CD14-positive monocyte (primary cell): ENCODE measurements around the gene OBSCN. TPM values are rescaled to one million over a fixed set of nuclear protein-coding genes. Genes with fewer than 3 reads are reported as not detected.

Experiments
- DNase-seq, 3 donors: peaks; one replicate each; pipeline ENCODE4 v3.0.0-alpha.2; 2011 to 2022
- H2AFZ ChIP-seq: 2 replicates; pipeline ENCODE4 v1.6.0; 2012; ENCODE audit warnings: mild to moderate bottlenecking, low read depth, low read length, inconsistent platforms; ENCODE audit not compliant: insufficient read depth, poor library complexity, severe bottlenecking
- H3K27ac ChIP-seq, 2 donors: 1 replicate in 1 of 2; 2 replicates in 1 of 2; pipeline ENCODE4 v1.5.1; 2012 to 2013; ENCODE audit warnings: low read length in 2 of 2, control low read depth in 1 of 2, inconsistent platforms in 1 of 2, low read depth in 1 of 2, mild to moderate bottlenecking in 1 of 2
- H3K27me3 ChIP-seq, 2 donors: one replicate each; pipeline versions ENCODE4 v1.6.0 to v1.6.1; 2011 to 2013; ENCODE audit warnings: low read length in 2 of 2; ENCODE audit not compliant: control insufficient read depth in 2 of 2, insufficient read depth in 2 of 2
- H3K36me3 ChIP-seq, 2 donors: replicated peaks in 1 of 2; 1 replicate in 1 of 2; 2 replicates in 1 of 2; pipeline versions ENCODE4 v1.5.1 to v1.6.1; 2012 to 2013; ENCODE audit warnings: low read length in 2 of 2, control low read depth in 1 of 2, inconsistent platforms in 1 of 2, mild to moderate bottlenecking in 1 of 2; ENCODE audit not compliant: insufficient read depth in 2 of 2, control insufficient read depth in 1 of 2
- H3K4me1 ChIP-seq, 2 donors: 1 replicate in 1 of 2; 2 replicates in 1 of 2; pipeline versions ENCODE4 v1.5.1 to v1.6.1; 2012 to 2013; ENCODE audit warnings: low read length in 2 of 2, control low read depth in 1 of 2, inconsistent platforms in 1 of 2, mild to moderate bottlenecking in 1 of 2, moderate library complexity in 1 of 2; ENCODE audit not compliant: insufficient read depth in 2 of 2, control insufficient read depth in 1 of 2
- H3K4me2 ChIP-seq: replicated peaks from 2 replicates; pipeline ENCODE3; 2012; ENCODE audit warnings: low read length, moderate library complexity, mild to moderate bottlenecking; ENCODE audit not compliant: poor library complexity, severe bottlenecking; ENCODE audit errors: extremely low read depth
- H3K4me3 ChIP-seq, 3 experiments: fragments of 200-600 bp in 1 of 3; sonication (generic) in 1 of 3; replicated peaks in 1 of 3; 1 replicate in 2 of 3; 2 replicates in 1 of 3; pipeline ENCODE4 v1.5.1; 2011 to 2013; ENCODE audit warnings: low read length in 3 of 3, mild to moderate bottlenecking in 3 of 3, control low read depth in 2 of 3, low read depth in 2 of 3, inconsistent platforms in 1 of 3, moderate library complexity in 1 of 3
- H3K79me2 ChIP-seq: 2 replicates; pipeline ENCODE4 v1.6.0; 2012; ENCODE audit warnings: mild to moderate bottlenecking, control low read depth, inconsistent platforms, low read length, moderate library complexity; ENCODE audit not compliant: insufficient read depth
- H3K9ac ChIP-seq: 2 replicates; pipeline ENCODE4 v1.6.0; 2017; ENCODE audit warnings: low read length, mild to moderate bottlenecking; ENCODE audit not compliant: insufficient read depth, poor library complexity, severe bottlenecking
- H3K9me3 ChIP-seq, 2 donors: replicated peaks in 1 of 2; 1 replicate in 1 of 2; 2 replicates in 1 of 2; pipeline versions ENCODE4 v1.5.1 to v1.6.1; 2012 to 2013; ENCODE audit warnings: low read length in 2 of 2, control low read depth in 1 of 2; ENCODE audit not compliant: control insufficient read depth in 1 of 2, insufficient read depth in 1 of 2
- H4K20me1 ChIP-seq: 2 replicates; pipeline ENCODE4 v1.6.0; 2012; ENCODE audit warnings: mild to moderate bottlenecking, low read length, control low read depth, moderate library complexity; ENCODE audit not compliant: insufficient read depth
- H3K27ac Mint-ChIP-seq, 7 donors: one replicate each; pipeline ENCODE4 v1.8.0; 2020; ENCODE audit warnings: mild to moderate bottlenecking in 7 of 7, mixed read lengths in 7 of 7, moderate library complexity in 6 of 7, inconsistent platforms in 2 of 7
- H3K27me3 Mint-ChIP-seq, 3 donors: one replicate each; pipeline ENCODE4 v1.8.0; 2021 to 2022; ENCODE audit warnings: low read depth in 3 of 3, mild to moderate bottlenecking in 3 of 3, mixed read lengths in 3 of 3, moderate library complexity in 3 of 3, inconsistent platforms in 1 of 3
- H3K36me3 Mint-ChIP-seq, 2 donors: one replicate each; pipeline ENCODE4 v1.8.0; 2020; ENCODE audit warnings: mixed read lengths in 2 of 2, inconsistent platforms in 1 of 2, mild to moderate bottlenecking in 1 of 2
- H3K4me1 Mint-ChIP-seq: one replicate; pipeline ENCODE4 v1.8.0; 2020; ENCODE audit warnings: mild to moderate bottlenecking, mixed read lengths
- H3K4me3 Mint-ChIP-seq, 2 donors: one replicate each; pipeline ENCODE4 v1.8.0; 2020; ENCODE audit warnings: mild to moderate bottlenecking in 2 of 2, mixed read lengths in 2 of 2, moderate library complexity in 1 of 2
- H3K9me3 Mint-ChIP-seq, 7 donors: one replicate each; pipeline ENCODE4 v1.8.0; 2020 to 2022; ENCODE audit warnings: mixed read lengths in 7 of 7, mild to moderate bottlenecking in 6 of 7, moderate library complexity in 6 of 7, inconsistent platforms in 2 of 7
- WGBS: methylation state at CpG from one replicate; pipeline ENCODE4 v1.1.5; 2013; ENCODE audit warnings: missing lambda C conversion rate; ENCODE audit not compliant: insufficient coverage; 5-methylcytosine and 5-hydroxymethylcytosine counted together
- intact Hi-C, 2 donors: fragments of 100-400 bp; cut with micrococcal nuclease; formaldehyde crosslinking; loops; one replicate each; pipeline versions ENCODE4 v1.15.0 to v1.15.1; 2023
- polyA plus RNA-seq, 3 donors: library from polyadenylated mRNA; depleted of rRNA in 1 of 3; unstranded in 2 of 3; stranded (reverse) in 1 of 3; fragments of 300-500 nt in 2 of 3; fragments of >200 nt in 1 of 3; fragmentation: Illumina TruSeq in 2 of 3; gene quantifications; 1 replicate in 2 of 3; 2 replicates in 1 of 3; pipeline ENCODE4 v1.2.3, GENCODE V29; 2012 to 2021
- TF ChIP-seq, protein P1 (sequence below): fragments of 200-600 bp; IDR thresholded peaks from one replicate; pipeline ENCODE4 v1.8.0; 2022; ENCODE audit warnings: antibody characterized with exemption, mild to moderate bottlenecking

The OBSCN gene
- polyA plus RNA-seq, 3 donors = 0.57 to 1.5 (median 0.76) TPM

GRCh38 chr1:228216371-228217320, 8.8 kb downstream of the OBSCN start:
- TF ChIP-seq, protein P1, sequence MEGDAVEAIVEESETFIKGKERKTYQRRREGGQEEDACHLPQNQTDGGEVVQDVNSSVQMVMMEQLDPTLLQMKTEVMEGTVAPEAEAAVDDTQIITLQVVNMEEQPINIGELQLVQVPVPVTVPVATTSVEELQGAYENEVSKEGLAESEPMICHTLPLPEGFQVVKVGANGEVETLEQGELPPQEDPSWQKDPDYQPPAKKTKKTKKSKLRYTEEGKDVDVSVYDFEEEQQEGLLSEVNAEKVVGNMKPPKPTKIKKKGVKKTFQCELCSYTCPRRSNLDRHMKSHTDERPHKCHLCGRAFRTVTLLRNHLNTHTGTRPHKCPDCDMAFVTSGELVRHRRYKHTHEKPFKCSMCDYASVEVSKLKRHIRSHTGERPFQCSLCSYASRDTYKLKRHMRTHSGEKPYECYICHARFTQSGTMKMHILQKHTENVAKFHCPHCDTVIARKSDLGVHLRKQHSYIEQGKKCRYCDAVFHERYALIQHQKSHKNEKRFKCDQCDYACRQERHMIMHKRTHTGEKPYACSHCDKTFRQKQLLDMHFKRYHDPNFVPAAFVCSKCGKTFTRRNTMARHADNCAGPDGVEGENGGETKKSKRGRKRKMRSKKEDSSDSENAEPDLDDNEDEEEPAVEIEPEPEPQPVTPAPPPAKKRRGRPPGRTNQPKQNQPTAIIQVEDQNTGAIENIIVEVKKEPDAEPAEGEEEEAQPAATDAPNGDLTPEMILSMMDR = no peak
- Mint-ChIP-seq H3K4me1 (peaks cover 6% of the 10 kb centered on the region), H3K4me3 (no peak overlapping the region), H3K27ac (no peak overlapping the region), H3K36me3 (no peaks in the 10 kb centered on the region), H3K9me3 (peaks cover 0 to 3% (median 0%) of the 10 kb centered on the region in 7 donors), H3K27me3 (peaks cover 7 to 23% (median 18%) of the 10 kb centered on the region in 3 donors)
- Histone ChIP-seq H3K4me1 (peaks cover 6 to 16% of the 10 kb centered on the region in 2 donors), H3K4me3 (no peak overlapping the region), H2AFZ (no peak overlapping the region), H3K9me3 (no peaks in the 10 kb centered on the region), H4K20me1 (no peaks in the 10 kb centered on the region), H3K79me2 (no peaks in the 10 kb centered on the region), H3K4me2 (no peak overlapping the region), H3K9ac (no peak overlapping the region), H3K27me3 (peaks cover 0 to 10% of the 10 kb centered on the region in 2 donors), H3K27ac (no peak overlapping the region), H3K36me3 (no peaks in the 10 kb centered on the region)
- intact Hi-C loops = loop anchor here (10.0 kb wide), 2 partner anchors 82 to 188 kb away; partner anchors contain the start of gene TRIM11 (in 1 of the 2)
- no peak for DNase-seq
- WGBS = 96% methylated on average over 48 of the region's 53 CpGs

- WGBS = 95% methylated on average over 6 of the region's 14 CpGs
- peaks cover 0 to 6% of the 10 kb centered on the region in 2 donors for H3K27me3 ChIP-seq
- no peaks in the 10 kb centered on the region for H3K9me3 ChIP-seq
- Mint-ChIP-seq H3K4me1 (peaks cover 6% of the 10 kb centered on the region), H3K9me3 (peaks cover 0 to 4% (median 0%) of the 10 kb centered on the region in 7 donors), H3K36me3 (no peaks in the 10 kb centered on the region), H3K4me3 (no peak overlapping the region), H3K27ac (no peak overlapping the region), H3K27me3 (peaks cover 6 to 20% (median 17%) of the 10 kb centered on the region in 3 donors)
- no peaks in the 10 kb centered on the region for H3K36me3 ChIP-seq
- DNase-seq = no peak
- no peak overlapping the region for H3K27ac ChIP-seq
- no peak overlapping the region for H3K4me3 ChIP-seq
- TF ChIP-seq, protein P1 = no peak
- H3K9ac ChIP-seq = no peak overlapping the region
- no peaks in the 10 kb centered on the region for H4K20me1 ChIP-seq
- H2AFZ ChIP-seq = no peak overlapping the region
- H3K4me1 ChIP-seq = peaks cover 4 to 13% of the 10 kb centered on the region in 2 donors
- H3K79me2 ChIP-seq = no peaks in the 10 kb centered on the region
- intact Hi-C loops = loop anchor here (10.0 kb wide), 2 partner anchors 83 to 187 kb away; partner anchors contain the start of gene TRIM11 (in 1 of the 2)
- H3K4me2 ChIP-seq = no peak overlapping the region
These were observed 9.9 kb downstream of the OBSCN start for GRCh38 chr1:228217551-228218344.
